PFSK-1 (cell line): ENCODE results near the gene MPC2.

Source experiments
- FOXP2 ChIP-seq: optimal IDR thresholded peaks from 2 replicates; pipeline ENCODE3; 2011; ENCODE audit warnings: borderline replicate concordance, control low read depth, inconsistent platforms; ENCODE audit not compliant: insufficient read depth; ENCODE audit errors: extremely low read length, extremely low read depth
- POLR2AphosphoS5 ChIP-seq: IDR thresholded peaks from 2 replicates; pipeline ENCODE4 v1.6.1; 2012; ENCODE audit warnings: low read depth, mild to moderate bottlenecking, control low read depth, low read length, moderate library complexity
- SIN3A ChIP-seq: IDR thresholded peaks from 2 replicates; pipeline ENCODE4 v1.6.1; 2012; ENCODE audit warnings: mild to moderate bottlenecking, low read length, moderate library complexity, borderline replicate concordance; ENCODE audit not compliant: insufficient read depth
- TAF1 ChIP-seq: IDR thresholded peaks from 2 replicates; pipeline ENCODE4 v1.6.1; 2012; ENCODE audit warnings: low read length, control low read depth, borderline replicate concordance; ENCODE audit not compliant: insufficient read depth
- TF ChIP-seq, protein P1 (sequence below), 2 experiments: IDR thresholded peaks; 2 replicates each; pipeline versions ENCODE4 v1.6.1 to v1.8.0; 2011 to 2012; ENCODE audit warnings: low read depth in 2 of 2, low read length in 2 of 2, control low read depth in 1 of 2, inconsistent platforms in 1 of 2, mild to moderate bottlenecking in 1 of 2, moderate library complexity in 1 of 2; ENCODE audit not compliant: insufficient read depth in 1 of 2

- TF ChIP-seq POLR2AphosphoS5 = no peak
- TF ChIP-seq FOXP2 = no peak
- TF ChIP-seq, protein P1, sequence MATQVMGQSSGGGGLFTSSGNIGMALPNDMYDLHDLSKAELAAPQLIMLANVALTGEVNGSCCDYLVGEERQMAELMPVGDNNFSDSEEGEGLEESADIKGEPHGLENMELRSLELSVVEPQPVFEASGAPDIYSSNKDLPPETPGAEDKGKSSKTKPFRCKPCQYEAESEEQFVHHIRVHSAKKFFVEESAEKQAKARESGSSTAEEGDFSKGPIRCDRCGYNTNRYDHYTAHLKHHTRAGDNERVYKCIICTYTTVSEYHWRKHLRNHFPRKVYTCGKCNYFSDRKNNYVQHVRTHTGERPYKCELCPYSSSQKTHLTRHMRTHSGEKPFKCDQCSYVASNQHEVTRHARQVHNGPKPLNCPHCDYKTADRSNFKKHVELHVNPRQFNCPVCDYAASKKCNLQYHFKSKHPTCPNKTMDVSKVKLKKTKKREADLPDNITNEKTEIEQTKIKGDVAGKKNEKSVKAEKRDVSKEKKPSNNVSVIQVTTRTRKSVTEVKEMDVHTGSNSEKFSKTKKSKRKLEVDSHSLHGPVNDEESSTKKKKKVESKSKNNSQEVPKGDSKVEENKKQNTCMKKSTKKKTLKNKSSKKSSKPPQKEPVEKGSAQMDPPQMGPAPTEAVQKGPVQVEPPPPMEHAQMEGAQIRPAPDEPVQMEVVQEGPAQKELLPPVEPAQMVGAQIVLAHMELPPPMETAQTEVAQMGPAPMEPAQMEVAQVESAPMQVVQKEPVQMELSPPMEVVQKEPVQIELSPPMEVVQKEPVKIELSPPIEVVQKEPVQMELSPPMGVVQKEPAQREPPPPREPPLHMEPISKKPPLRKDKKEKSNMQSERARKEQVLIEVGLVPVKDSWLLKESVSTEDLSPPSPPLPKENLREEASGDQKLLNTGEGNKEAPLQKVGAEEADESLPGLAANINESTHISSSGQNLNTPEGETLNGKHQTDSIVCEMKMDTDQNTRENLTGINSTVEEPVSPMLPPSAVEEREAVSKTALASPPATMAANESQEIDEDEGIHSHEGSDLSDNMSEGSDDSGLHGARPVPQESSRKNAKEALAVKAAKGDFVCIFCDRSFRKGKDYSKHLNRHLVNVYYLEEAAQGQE (IDR thresholded peaks at IDR 0.05; ENCODE audit: insufficient read depth in 1 of 2, low read depth in 2 of 2, low read length in 2 of 2) = no peak
- no peak for TF ChIP-seq SIN3A
- no peak for TF ChIP-seq TAF1
Measured at GRCh38 chr1:167871331-167871730, 65.5 kb downstream of the MPC2 start.
